ENCODE measurements around the gene KRT222. TPM values are rescaled to one million over a fixed set of nuclear protein-coding genes. Genes with fewer than 3 reads are reported as not detected.

KRT222 gene
- polyA plus RNA-seq (ENCODE audit: insufficient read length): 0.12 TPM
- long read RNA-seq, donor 1: 0 reads
- long read RNA-seq, donor 2: 0 reads
- long read RNA-seq, donor 3: 0 reads
- long read RNA-seq, donor 4: 0 reads
- long read RNA-seq, donor 5, partial matches to known transcripts: 0 of 1 reads
- long read RNA-seq, donor 5, other reads (novel, unspliced or antisense): 0 of 1 reads
- long read RNA-seq, donor 6, partial matches to known transcripts: 0 of 1 reads
- long read RNA-seq, donor 6, other reads (novel, unspliced or antisense): 0 of 1 reads
- long read RNA-seq, donor 7, partial matches to known transcripts: 0 of 1 reads
- long read RNA-seq, donor 7, other reads (novel, unspliced or antisense): 0 of 1 reads
- long read RNA-seq, donor 8: 0 reads

GRCh38 chr17:40664582-40665333 lies at the start of gene KRT222:
Gene KRT222, minus strand, starts transcription at chr17:40665177. Its CDS starts 78 bp downstream, at chr17:40665099.
- DNase-seq: no peak

- no peak for DNase-seq
These were observed 49.5 kb upstream of the KRT222 start for GRCh38 chr17:40714473-40714872.

- no peak for DNase-seq
These were observed 42.8 kb upstream of the KRT222 start for GRCh38 chr17:40707745-40708144.

- DNase-seq: no peak
These were observed 40.6 kb upstream of the KRT222 start for GRCh38 chr17:40705584-40705983.

- no peak for DNase-seq
These were observed 38.7 kb upstream of the KRT222 start, which contains the start of gene KRT24 for GRCh38 chr17:40703652-40704051. Gene KRT24, minus strand, starts transcription at chr17:40703752. Its CDS starts 59 bp downstream, at chr17:40703693.

GRCh38 chr17:40702271-40702670 lies 37.3 kb upstream of the KRT222 start:
- no peak for DNase-seq

GRCh38 chr17:40699853-40700252 lies 34.9 kb upstream of the KRT222 start:
- no peak for DNase-seq

GRCh38 chr17:40699371-40699770 lies 34.4 kb upstream of the KRT222 start:
- DNase-seq: no peak

- DNase-seq: no peak
These were observed 32.3 kb upstream of the KRT222 start for GRCh38 chr17:40697297-40697696.

GRCh38 chr17:40696651-40697072 lies 31.7 kb upstream of the KRT222 start:
- DNase-seq: no peak

GRCh38 chr17:40695874-40696472 lies 31.0 kb upstream of the KRT222 start:
- DNase-seq: no peak

- DNase-seq: no peak
These were observed 29.6 kb upstream of the KRT222 start for GRCh38 chr17:40694584-40694983.

- no peak for DNase-seq
These were observed 22.1 kb upstream of the KRT222 start for GRCh38 chr17:40687106-40687505.

- DNase-seq: no peak
These were observed 21.2 kb upstream of the KRT222 start for GRCh38 chr17:40686192-40686591.

- no peak for DNase-seq
These were observed 16.0 kb upstream of the KRT222 start for GRCh38 chr17:40680998-40681397.

- DNase-seq: no peak
These were observed 14.5 kb upstream of the KRT222 start for GRCh38 chr17:40679523-40679907.

GRCh38 chr17:40678902-40679522 lies 14.0 kb upstream of the KRT222 start:
- no peak for DNase-seq

- no peak for DNase-seq
These were observed 10.9 kb upstream of the KRT222 start for GRCh38 chr17:40675905-40676304.

- no peak for DNase-seq
These were observed 7.7 kb upstream of the KRT222 start for GRCh38 chr17:40672654-40673053.

GRCh38 chr17:40671282-40671681 lies 6.3 kb upstream of the KRT222 start:
- no peak for DNase-seq

GRCh38 chr17:40666331-40666730 lies 1.4 kb upstream of the KRT222 start:
- no peak for DNase-seq

- no peak for DNase-seq
These were observed 1.7 kb downstream of the KRT222 start for GRCh38 chr17:40663252-40663651.

All from left kidney (tissue), 8 donors.